ENCODE measurements around the gene OTUD7B.

OTUD7B gene

DNA sequence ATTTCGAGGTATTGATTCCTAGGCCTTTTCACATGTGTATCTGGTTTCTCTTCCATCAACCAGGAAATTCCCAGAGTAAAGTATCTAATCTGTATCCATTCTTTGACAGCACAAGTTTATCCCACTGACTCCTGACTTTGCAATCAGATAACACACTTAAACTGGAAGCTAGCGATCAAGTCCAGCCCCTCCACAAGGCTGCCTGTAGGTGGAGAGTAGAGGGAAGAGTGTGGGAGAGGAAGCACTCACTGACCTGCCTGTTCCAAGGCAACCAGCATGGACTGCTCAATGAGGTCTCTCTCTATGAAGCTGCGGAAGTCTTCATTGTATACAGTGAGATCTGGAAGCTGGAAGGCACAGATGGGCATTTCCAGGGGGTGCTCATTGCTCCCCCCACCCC is 43.5 kb downstream of the OTUD7B start:
- Histone ChIP-seq H3K4me1 (no peaks in the 10 kb centered on the region), H3K79me2 (no peaks in the 10 kb centered on the region), H3K4me2 (ENCODE audit: low read length) (no peak overlapping the region), H3K36me3 (ENCODE audit: control insufficient read depth, insufficient read depth, low read length) (no peaks in the 10 kb centered on the region), H3K9me3 (ENCODE audit: control insufficient read depth, low read length) (no peaks in the 10 kb centered on the region), H3K27ac (no peak overlapping the region), H3K4me3 (ENCODE audit: low read depth, low read length) (no peak overlapping the region), H2AFZ (no peak overlapping the region), H3K27me3 (ENCODE audit: control insufficient read depth, insufficient read depth, low read length) (no peaks in the 10 kb centered on the region), H3K9ac (no peak overlapping the region)
- no peak for TF ChIP-seq CTCF (IDR thresholded peaks at IDR 0.05)

- H3K9ac ChIP-seq = no peak overlapping the region
- no peak overlapping the region for H2AFZ ChIP-seq
- H3K27me3 ChIP-seq (ENCODE audit: control insufficient read depth, insufficient read depth, low read length) = no peaks in the 10 kb centered on the region
- TF ChIP-seq CTCF (IDR thresholded peaks at IDR 0.05) = no peak
- no peak overlapping the region for H3K4me3 ChIP-seq (ENCODE audit: low read depth, low read length)
- H3K4me2 ChIP-seq (ENCODE audit: low read length) = no peak overlapping the region
- no peaks in the 10 kb centered on the region for H3K36me3 ChIP-seq (ENCODE audit: control insufficient read depth, insufficient read depth, low read length)
- H3K9me3 ChIP-seq (ENCODE audit: control insufficient read depth, low read length) = no peaks in the 10 kb centered on the region
- H3K79me2 ChIP-seq = no peaks in the 10 kb centered on the region
- no peaks in the 10 kb centered on the region for H3K4me1 ChIP-seq
- no peak overlapping the region for H3K27ac ChIP-seq
Measured at GRCh38 chr1:149966405-149966804, 44.1 kb downstream of the OTUD7B start.

- Histone ChIP-seq H3K27ac (no peak overlapping the region), H3K27me3 (ENCODE audit: control insufficient read depth, insufficient read depth, low read length) (no peaks in the 10 kb centered on the region), H3K4me2 (ENCODE audit: low read length) (no peak overlapping the region), H3K9ac (no peak overlapping the region), H3K79me2 (no peaks in the 10 kb centered on the region), H3K9me3 (ENCODE audit: control insufficient read depth, low read length) (no peaks in the 10 kb centered on the region), H3K4me3 (ENCODE audit: low read depth, low read length) (no peak overlapping the region), H2AFZ (no peak overlapping the region), H3K36me3 (ENCODE audit: control insufficient read depth, insufficient read depth, low read length) (no peaks in the 10 kb centered on the region), H3K4me1 (no peaks in the 10 kb centered on the region)
- no peak for TF ChIP-seq CTCF (IDR thresholded peaks at IDR 0.05)
Measured at GRCh38 chr1:149965440-149965839, 45.1 kb downstream of the OTUD7B start.

DNA sequence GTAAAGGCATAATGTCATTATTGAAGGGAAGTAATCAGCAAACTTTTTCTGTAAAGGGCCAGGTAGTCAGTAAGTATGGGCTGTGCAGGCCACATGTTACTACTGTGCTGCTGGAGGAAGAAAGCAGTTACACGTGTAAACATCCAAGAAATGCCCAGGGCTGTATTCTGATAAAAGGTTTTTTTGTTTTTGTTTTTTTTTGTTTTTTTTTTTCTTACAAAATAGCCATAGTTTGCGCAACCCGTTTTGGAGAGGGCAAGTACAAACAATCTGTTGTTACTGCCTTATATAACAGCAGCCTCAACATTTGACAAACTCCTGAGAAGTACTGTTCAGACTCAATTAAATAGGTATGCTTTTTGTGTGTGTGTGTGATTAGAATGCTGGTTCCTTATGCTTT is 47.2 kb downstream of the OTUD7B start:
- Histone ChIP-seq H3K36me3 (ENCODE audit: control insufficient read depth, insufficient read depth, low read length) (no peaks in the 10 kb centered on the region), H2AFZ (no peak overlapping the region), H3K4me1 (no peaks in the 10 kb centered on the region), H3K27me3 (ENCODE audit: control insufficient read depth, insufficient read depth, low read length) (no peaks in the 10 kb centered on the region), H3K4me3 (ENCODE audit: low read depth, low read length) (no peak overlapping the region), H3K27ac (no peak overlapping the region), H3K4me2 (ENCODE audit: low read length) (no peak overlapping the region), H3K9me3 (ENCODE audit: control insufficient read depth, low read length) (no peaks in the 10 kb centered on the region), H3K9ac (no peak overlapping the region), H3K79me2 (no peaks in the 10 kb centered on the region)
- no peak for TF ChIP-seq CTCF (IDR thresholded peaks at IDR 0.05)

- no peak overlapping the region for H3K4me2 ChIP-seq (ENCODE audit: low read length)
- H3K9me3 ChIP-seq (ENCODE audit: control insufficient read depth, low read length) = no peaks in the 10 kb centered on the region
- no peak overlapping the region for H3K9ac ChIP-seq
- no peaks in the 10 kb centered on the region for H3K27me3 ChIP-seq (ENCODE audit: control insufficient read depth, insufficient read depth, low read length)
- no peaks in the 10 kb centered on the region for H3K4me1 ChIP-seq
- H3K27ac ChIP-seq = no peak overlapping the region
- no peaks in the 10 kb centered on the region for H3K79me2 ChIP-seq
- H3K36me3 ChIP-seq (ENCODE audit: control insufficient read depth, insufficient read depth, low read length) = no peaks in the 10 kb centered on the region
- TF ChIP-seq CTCF (IDR thresholded peaks at IDR 0.05) = no peak
- no peak overlapping the region for H3K4me3 ChIP-seq (ENCODE audit: low read depth, low read length)
- no peak overlapping the region for H2AFZ ChIP-seq
Measured at GRCh38 chr1:149962736-149963135, 47.8 kb downstream of the OTUD7B start.
